Hippocampal formation (tissue), 2 donors: Measurements from ENCODE around the gene NCK2.

Source experiments
- DNase-seq, 2 donors: peaks; one replicate each; lab custom pipeline; 2025; lab: John Stamatoyannopoulos, UW

The NCK2 gene

GRCh38 chr2:105813405-105813804, 68.7 kb downstream of the NCK2 start:
- no peak for DNase-seq

GRCh38 chr2:105814291-105814940, 69.7 kb downstream of the NCK2 start:
- DNase-seq: no peak

GRCh38 chr2:105815401-105815800, 70.7 kb downstream of the NCK2 start:
- DNase-seq: no peak

- DNase-seq: no peak
Observed at GRCh38 chr2:105820151-105820550, 75.4 kb downstream of the NCK2 start.

GRCh38 chr2:105820691-105821090, 76.0 kb downstream of the NCK2 start:
- DNase-seq: no peak

GRCh38 chr2:105821428-105822125, 76.9 kb downstream of the NCK2 start:
- no peak for DNase-seq

GRCh38 chr2:105822186-105822585, 77.5 kb downstream of the NCK2 start:
- DNase-seq: no peak

GRCh38 chr2:105824446-105824845, 79.7 kb downstream of the NCK2 start:
- no peak for DNase-seq

- no peak for DNase-seq
Observed at GRCh38 chr2:105827351-105828096, 82.8 kb downstream of the NCK2 start.

- no peak for DNase-seq
Observed at GRCh38 chr2:105828558-105828957, 83.8 kb downstream of the NCK2 start.

GRCh38 chr2:105834931-105835330, 90.2 kb downstream of the NCK2 start:
- DNase-seq: no peak

- no peak for DNase-seq
Observed at GRCh38 chr2:105836341-105836740, 91.6 kb downstream of the NCK2 start.

GRCh38 chr2:105836840-105837692, 92.4 kb downstream of the NCK2 start:
- no peak for DNase-seq

- DNase-seq: no peak
Observed at GRCh38 chr2:105839793-105840192, 95.1 kb downstream of the NCK2 start.

- DNase-seq: no peak
Observed at GRCh38 chr2:105840933-105841332, 96.2 kb downstream of the NCK2 start.

- no peak for DNase-seq
Observed at GRCh38 chr2:105841551-105841950, 96.8 kb downstream of the NCK2 start.

- DNase-seq: no peak
Observed at GRCh38 chr2:105842555-105842954, 97.8 kb downstream of the NCK2 start.

- no peak for DNase-seq
Observed at GRCh38 chr2:105843476-105844374, 99.0 kb downstream of the NCK2 start.

- DNase-seq: no peak
Observed at GRCh38 chr2:105845976-105846375, 101.3 kb downstream of the NCK2 start.

- no peak for DNase-seq
Observed at GRCh38 chr2:105847056-105847455, 102.3 kb downstream of the NCK2 start.

- no peak for DNase-seq
Observed at GRCh38 chr2:105848367-105848766, 103.7 kb downstream of the NCK2 start.
